PC-3 (cell line): ENCODE data around the gene HDAC4. TPM values are rescaled to one million over a fixed set of nuclear protein-coding genes. Genes with fewer than 3 reads are reported as not detected.

Experiments
- ATAC-seq: fragments of 200-7000 bp; cut with Tn5 transposase; 2 replicates; pipeline ENCODE4 v1.9.1; 2020; ENCODE audit warnings: mild to moderate bottlenecking, moderate library complexity
- BruUV-seq: library from RNA; stranded (reverse); fragments of 400-500 nt; replicated peaks from 2 replicates; lab custom pipeline; 2021; lab: Mats Ljungman, UMichigan
- CTCF ChIA-PET: fragments of 300-600 bp; sonication (Branson Sonifier 250); formaldehyde crosslinking; loops from one replicate; lab custom pipeline; 2022; ENCODE audit warnings: antibody characterized with exemption; lab: Charles Lee
- POLR2A ChIA-PET: fragments of 300-600 bp; sonication (Branson Sonifier 250); formaldehyde crosslinking; loops from one replicate; lab custom pipeline; 2022; ENCODE audit warnings: antibody characterized with exemption; ENCODE audit not compliant: unreplicated experiment; lab: Charles Lee
- DNase-seq: peaks from one replicate; pipeline ENCODE4 v3.0.0-alpha.2; 2015
- H2AFZ ChIP-seq: fragments of 300-600 bp; sonication (generic); 2 replicates; pipeline ENCODE4 v1.6.0; 2016; ENCODE audit warnings: antibody characterized with exemption, low read length
- H3F3A ChIP-seq: fragments of 300-600 bp; sonication (generic); one replicate; pipeline ENCODE4 v1.6.0; 2017; ENCODE audit warnings: antibody characterized with exemption, low read length, control low read depth, mild to moderate bottlenecking; ENCODE audit not compliant: unreplicated experiment
- H3K27ac ChIP-seq: fragments of 300-600 bp; sonication (generic); 2 replicates; pipeline ENCODE4 v1.5.1; 2016; ENCODE audit warnings: mild to moderate bottlenecking, low read length
- H3K27me3 ChIP-seq: fragments of 300-600 bp; sonication (generic); 2 replicates; pipeline ENCODE4 v1.6.1; 2016; ENCODE audit warnings: low read length, mixed read lengths
- H3K36me3 ChIP-seq: fragments of 300-600 bp; sonication (generic); 2 replicates; pipeline ENCODE4 v1.6.1; 2016; ENCODE audit warnings: low read depth, mixed run types, low read length, mixed read lengths
- H3K4me1 ChIP-seq: fragments of 300-600 bp; sonication (generic); 2 replicates; pipeline ENCODE4 v1.5.1; 2016; ENCODE audit warnings: low read length; ENCODE audit not compliant: insufficient read depth
- H3K4me2 ChIP-seq: fragments of 300-600 bp; sonication (generic); 2 replicates; pipeline ENCODE4 v1.6.0; 2016; ENCODE audit warnings: low read length
- H3K4me3 ChIP-seq: fragments of 300-600 bp; sonication (generic); 2 replicates; pipeline ENCODE4 v1.5.1; 2016; ENCODE audit warnings: mild to moderate bottlenecking, low read length, mixed read lengths
- H3K79me2 ChIP-seq: fragments of 300-600 bp; sonication (generic); 2 replicates; pipeline ENCODE4 v1.6.1; 2017; ENCODE audit warnings: low read length, mixed read lengths
- H3K9ac ChIP-seq: fragments of 300-600 bp; sonication (generic); 2 replicates; pipeline ENCODE4 v1.6.0; 2016; ENCODE audit warnings: mild to moderate bottlenecking, low read length
- H3K9me2 ChIP-seq: fragments of 300-600 bp; sonication (generic); replicated peaks from 2 replicates; pipeline ENCODE4 v1.6.1; 2016; ENCODE audit warnings: mixed run types, low read length, mixed read lengths
- H3K9me3 ChIP-seq: fragments of 300-600 bp; sonication (generic); 2 replicates; pipeline ENCODE4 v1.6.1; 2016; ENCODE audit warnings: low read length, mixed read lengths
- H4K20me1 ChIP-seq: fragments of 300-600 bp; sonication (generic); 2 replicates; pipeline ENCODE4 v1.6.1; 2016; ENCODE audit warnings: low read length, mixed read lengths
- CTCF ChIP-seq: fragments of 300-600 bp; sonication (generic); conservative IDR thresholded peaks from 2 replicates; pipeline ENCODE4 v1.5.1; 2017; ENCODE audit warnings: antibody characterized with exemption, low read depth, mild to moderate bottlenecking, low read length
- EZH2 ChIP-seq: fragments of 300-600 bp; sonication (generic); IDR thresholded peaks from one replicate; pipeline ENCODE4 v1.6.1; 2017; ENCODE audit warnings: antibody characterized with exemption, mild to moderate bottlenecking, low read length; ENCODE audit not compliant: unreplicated experiment
- EZH2phosphoT487 ChIP-seq: fragments of 300-600 bp; sonication (generic); IDR thresholded peaks from 2 replicates; pipeline ENCODE4 v1.6.1; 2018; ENCODE audit warnings: mild to moderate bottlenecking, antibody characterized with exemption, low read length, borderline replicate concordance
- intact Hi-C: fragments of 100-400 bp; cut with micrococcal nuclease; formaldehyde crosslinking; loops from 2 replicates; pipeline ENCODE4 v1.9.0; 2023
- total RNA-seq: library from RNA; depleted of rRNA; stranded (reverse); fragments of >200 nt; gene quantifications from 2 replicates; pipeline ENCODE4 v1.2.3, GENCODE V29; 2014

Gene HDAC4
- total RNA-seq, 1 experiment from 2014 or later, result 8.5 TPM

- ChIA-PET POLR2A (no interaction called here), CTCF (no interaction called here)
- no peaks in the 10 kb centered on the region for H3K9me2 ChIP-seq
- no peak overlapping the region for H3K27ac ChIP-seq
- H3K9ac ChIP-seq, result no peak overlapping the region
- H3K27me3 ChIP-seq, result no peaks in the 10 kb centered on the region
- H3K4me1 ChIP-seq, result no peaks in the 10 kb centered on the region
- no peaks in the 10 kb centered on the region for H3F3A ChIP-seq
- H3K79me2 ChIP-seq, result no peaks in the 10 kb centered on the region
- no peaks in the 10 kb centered on the region; the same call in 1 of the 2 replicates for H3K36me3 ChIP-seq
- H2AFZ ChIP-seq, result no peak overlapping the region
- no peaks in the 10 kb centered on the region for H3K9me3 ChIP-seq
- intact Hi-C loops, result no loop called here
- H4K20me1 ChIP-seq, result no peaks in the 10 kb centered on the region
- H3K4me2 ChIP-seq, result no peak overlapping the region
- no peak for DNase-seq
- no peak for ATAC-seq
- TF ChIP-seq CTCF (no peak), EZH2 (no peak), EZH2phosphoT487 (no peak)
- no TSS peak for BruUV-seq
- no peak overlapping the region for H3K4me3 ChIP-seq
These were observed 268.6 kb downstream of the HDAC4 start for GRCh38 chr2:239132156-239132709.

- Histone ChIP-seq H3K9me3 (no peaks in the 10 kb centered on the region), H2AFZ (no peak overlapping the region), H3K4me1 (no peaks in the 10 kb centered on the region), H3K9ac (no peak overlapping the region), H4K20me1 (no peaks in the 10 kb centered on the region), H3K27me3 (no peaks in the 10 kb centered on the region), H3K36me3 (no peaks in the 10 kb centered on the region; the same call in 1 of the 2 replicates), H3K4me2 (no peak overlapping the region), H3K9me2 (no peaks in the 10 kb centered on the region), H3K79me2 (no peaks in the 10 kb centered on the region), H3F3A (no peaks in the 10 kb centered on the region), H3K4me3 (no peak overlapping the region), H3K27ac (no peak overlapping the region)
- no TSS peak for BruUV-seq
- ATAC-seq, result no peak
- no peak for DNase-seq
- ChIA-PET POLR2A (no interaction called here), CTCF (no interaction called here)
- TF ChIP-seq EZH2 (no peak), CTCF (no peak), EZH2phosphoT487 (no peak)
- intact Hi-C loops, result no loop called here
These were observed 269.3 kb downstream of the HDAC4 start for GRCh38 chr2:239131521-239131920.

GRCh38 chr2:239130786-239131325, 270.0 kb downstream of the HDAC4 start:
- H3K9me3 ChIP-seq, result no peaks in the 10 kb centered on the region
- no peak overlapping the region for H2AFZ ChIP-seq
- ChIA-PET CTCF (no interaction called here), POLR2A (no interaction called here)
- TF ChIP-seq CTCF (no peak), EZH2phosphoT487 (no peak), EZH2 (no peak)
- intact Hi-C loops, result no loop called here
- no TSS peak for BruUV-seq
- H3K4me1 ChIP-seq, result no peaks in the 10 kb centered on the region
- no peaks in the 10 kb centered on the region for H3F3A ChIP-seq
- no peaks in the 10 kb centered on the region for H3K9me2 ChIP-seq
- no peak for ATAC-seq
- no peak for DNase-seq
- no peak overlapping the region for H3K4me3 ChIP-seq
- no peak overlapping the region for H3K27ac ChIP-seq
- no peak overlapping the region for H3K4me2 ChIP-seq
- no peaks in the 10 kb centered on the region for H3K79me2 ChIP-seq
- H3K9ac ChIP-seq, result no peak overlapping the region
- no peaks in the 10 kb centered on the region for H4K20me1 ChIP-seq
- no peaks in the 10 kb centered on the region for H3K27me3 ChIP-seq
- H3K36me3 ChIP-seq, result no peaks in the 10 kb centered on the region; the same call in 1 of the 2 replicates
